Left lung (tissue), 10 donors: ENCODE data around the gene SNX27. TPM values are rescaled to one million over a fixed set of nuclear protein-coding genes. Genes with fewer than 3 reads are reported as not detected.

Experiments used
- ATAC-seq: fragments of 200-7000 bp; cut with Tn5 transposase; one replicate; pipeline ENCODE4 v1.9.1; 2020; ENCODE audit warnings: moderate library complexity
- DNase-seq, 4 donors: peaks; one replicate each; pipeline ENCODE4 v3.0.0-alpha.2; 2013 to 2020
- H3K27ac ChIP-seq, 2 donors: fragments of 200-600 bp; sonication (generic) in 1 of 2; one replicate each; pipeline versions ENCODE4 v1.5.0 to v1.8.0; 2020 to 2021
- H3K27me3 ChIP-seq, 2 donors: fragments of 200-600 bp; sonication (generic) in 1 of 2; one replicate each; pipeline versions ENCODE4 v1.5.0 to v1.8.0; 2020 to 2021
- H3K36me3 ChIP-seq, 2 donors: fragments of 200-600 bp; sonication (generic) in 1 of 2; one replicate each; pipeline versions ENCODE4 v1.5.0 to v1.8.0; 2020 to 2021
- H3K4me1 ChIP-seq, 2 donors: fragments of 200-600 bp; one replicate each; pipeline ENCODE4 v1.8.0; 2021
- H3K4me3 ChIP-seq, 2 donors: fragments of 200-600 bp; sonication (generic) in 1 of 2; one replicate each; pipeline versions ENCODE4 v1.5.0 to v1.8.0; 2020 to 2021; ENCODE audit warnings: mild to moderate bottlenecking in 1 of 2
- H3K9me3 ChIP-seq, 2 donors: fragments of 200-600 bp; sonication (generic) in 1 of 2; one replicate each; pipeline versions ENCODE4 v1.5.0 to v1.8.0; 2020 to 2021
- CTCF ChIP-seq, 2 donors: fragments of 200-600 bp; sonication (generic) in 1 of 2; IDR thresholded peaks; one replicate each; pipeline versions ENCODE4 v1.5.0 to v1.8.0; 2021; ENCODE audit warnings: antibody characterized with exemption in 2 of 2
- intact Hi-C, 2 donors: fragments of 100-400 bp; cut with DNase I; formaldehyde crosslinking; loops; one replicate each; pipeline versions ENCODE4 v1.11.2 to v1.14.2; 2022
- polyA plus RNA-seq, 6 donors: library from polyadenylated mRNA; unstranded; fragments of 120-200 nt; gene quantifications; one replicate each; pipeline ENCODE4 v1.2.1, GENCODE V29; 2013; ENCODE audit not compliant: insufficient read length in 6 of 6
- total RNA-seq, 2 donors: library from RNA; stranded (reverse); fragmentation: NEBNext Ultra II Directional; extraction: Animal tissue kit (Norgen Biotek cat#: 25700); gene quantifications; one replicate each; pipeline ENCODE4 v1.2.1, GENCODE V29; 2021
- donor health status: DM: no; HTN: yes; CAD: no.
- donor health status: DM: no; HTN: no; CAD: no.

SNX27 gene
- total and polyA plus RNA-seq, 8 donors, result 21.5 to 64.5 (median 23.9) TPM

GRCh38 chr1:151684128-151684527 lies 72.3 kb downstream of the SNX27 start:
- ATAC-seq (no peak), DNase-seq (no peak)
- TF ChIP-seq CTCF (IDR thresholded peaks at IDR 0.05), result no peak
- no peak overlapping the region for H3K27ac ChIP-seq
- peaks cover 0 to 16% of the 10 kb centered on the region in 2 donors for H3K4me1 ChIP-seq
- peaks cover 0 to 57% of the 10 kb centered on the region in 2 donors for H3K36me3 ChIP-seq
- no peaks in the 10 kb centered on the region for H3K9me3 ChIP-seq
- intact Hi-C loops, result no loop called here
- H3K27me3 ChIP-seq, result no peaks in the 10 kb centered on the region
- no peak overlapping the region for H3K4me3 ChIP-seq

GRCh38 chr1:151686561-151686960 lies 74.7 kb downstream of the SNX27 start:
- intact Hi-C loops, result no loop called here
- no peak for ATAC-seq
- no peak for DNase-seq
- peaks cover 0 to 64% of the 10 kb centered on the region in 2 donors for H3K36me3 ChIP-seq
- H3K4me1 ChIP-seq, result peaks cover 0 to 12% of the 10 kb centered on the region in 2 donors
- H3K4me3 ChIP-seq, result no peak overlapping the region
- no peak for TF ChIP-seq CTCF (IDR thresholded peaks at IDR 0.05)
- H3K27me3 ChIP-seq, result no peaks in the 10 kb centered on the region
- H3K27ac ChIP-seq, result no peak overlapping the region
- H3K9me3 ChIP-seq, result no peaks in the 10 kb centered on the region

GRCh38 chr1:151689494-151689893 lies 77.6 kb downstream of the SNX27 start:
- H3K9me3 ChIP-seq, result no peaks in the 10 kb centered on the region
- no peak for ATAC-seq
- H3K4me3 ChIP-seq, result no peak overlapping the region
- DNase-seq, result no peak
- no peaks in the 10 kb centered on the region for H3K27me3 ChIP-seq
- TF ChIP-seq CTCF (IDR thresholded peaks at IDR 0.05), result no peak
- no peak overlapping the region for H3K27ac ChIP-seq
- intact Hi-C loops, result no loop called here
- H3K36me3 ChIP-seq, result peaks cover 0 to 68% of the 10 kb centered on the region in 2 donors
- peaks cover 0 to 12% of the 10 kb centered on the region in 2 donors for H3K4me1 ChIP-seq

- intact Hi-C loops, result no loop called here
- Histone ChIP-seq H3K27me3 (no peaks in the 10 kb centered on the region), H3K9me3 (no peaks in the 10 kb centered on the region), H3K4me3 (no peak overlapping the region), H3K4me1 (peaks cover 0 to 12% of the 10 kb centered on the region in 2 donors), H3K36me3 (peaks cover 0 to 68% of the 10 kb centered on the region in 2 donors), H3K27ac (no peak overlapping the region)
- ATAC-seq (no peak), DNase-seq (no peak)
- no peak for TF ChIP-seq CTCF (IDR thresholded peaks at IDR 0.05)
These were observed 80.4 kb downstream of the SNX27 start for GRCh38 chr1:151692226-151692625.

- TF ChIP-seq CTCF (IDR thresholded peaks at IDR 0.05), result peak in 1 of 2 donors; percentile 32
- ATAC-seq, result peak; percentile 56
- Histone ChIP-seq H3K4me3 (no peak overlapping the region), H3K9me3 (no peaks in the 10 kb centered on the region), H3K27me3 (no peaks in the 10 kb centered on the region), H3K36me3 (peaks cover 0 to 69% of the 10 kb centered on the region in 2 donors), H3K4me1 (peaks cover 0 to 12% of the 10 kb centered on the region in 2 donors), H3K27ac (no peak overlapping the region)
- peak in 2 of 4 donors; percentile 19 to 39 for DNase-seq
- intact Hi-C loops, result no loop called here
These were observed 81.3 kb downstream of the SNX27 start for GRCh38 chr1:151693057-151693651.
